ENCODE data around the gene BRF1.
"Not testable (repeated sequence)": the region's sequence is repeated elsewhere in the genome, so short reads cannot be mapped to it uniquely, and the experiment has no call there.

DNA sequence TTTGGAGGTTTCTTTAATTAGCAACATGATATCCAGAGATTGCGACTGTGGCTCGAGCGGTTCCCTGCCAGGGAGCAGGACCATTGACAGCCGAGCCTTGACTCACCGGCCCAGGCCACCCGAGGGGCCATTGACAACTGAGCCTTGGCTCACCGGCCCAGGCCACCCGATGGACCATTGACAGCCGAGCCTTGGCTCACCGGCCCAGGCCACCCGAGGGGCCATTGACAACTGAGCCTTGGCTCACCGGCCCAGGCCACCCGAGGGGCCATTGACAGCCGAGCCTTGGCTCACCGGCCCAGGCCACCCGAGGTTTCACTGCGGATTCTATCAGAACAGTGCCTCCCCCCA, 26.9 kb upstream of the BRF1 start:
- not testable (repeated sequence) for TF ChIP-seq CTCF, POLR2A (IDR thresholded peaks at IDR 0.05)

Measured in testis (tissue), 2 donors.